Keratinocyte (primary cell): ENCODE data around the gene DRICH1. TPM values are rescaled to one million over a fixed set of nuclear protein-coding genes. Genes with fewer than 3 reads are reported as not detected.
"Not testable (repeated sequence)": the region's sequence is repeated elsewhere in the genome, so short reads cannot be mapped to it uniquely, and the experiment has no call there.

Source experiments
- DNase-seq: peaks from one replicate; pipeline ENCODE4 v3.0.0-alpha.2; 2011; ENCODE audit warnings: low read depth, missing footprints, low spot score
- FAIRE-seq: peaks from 2 replicates; lab custom pipeline; 2011; peaks lifted over from hg19 to GRCh38; lab: Jason Lieb, UNC
- H2AFZ ChIP-seq: 2 replicates; pipeline ENCODE4 v1.6.0; 2012; ENCODE audit warnings: low read length, control low read depth, inconsistent platforms; ENCODE audit not compliant: control insufficient read depth
- H3K27ac ChIP-seq: 2 replicates; pipeline ENCODE4 v1.5.1; 2011; ENCODE audit warnings: low read length; ENCODE audit not compliant: control insufficient read depth, insufficient read depth
- H3K27me3 ChIP-seq: 3 replicates; pipeline ENCODE4 v1.6.0; 2011; ENCODE audit warnings: low read length; ENCODE audit not compliant: control insufficient read depth, insufficient read depth; ENCODE audit errors: extremely low read depth
- H3K36me3 ChIP-seq, 2 experiments: 2 replicates in 1 of 2; 3 replicates in 1 of 2; pipeline ENCODE4 v1.5.1; 2011; ENCODE audit warnings: low read length in 2 of 2, mild to moderate bottlenecking in 1 of 2; ENCODE audit not compliant: control insufficient read depth in 2 of 2, insufficient read depth in 2 of 2; ENCODE audit errors: extremely low read depth in 1 of 2
- H3K4me1 ChIP-seq: 3 replicates; pipeline ENCODE4 v1.5.1; 2011; ENCODE audit warnings: low read length; ENCODE audit not compliant: control insufficient read depth, insufficient read depth; ENCODE audit errors: extremely low read depth
- H3K4me2 ChIP-seq: 3 replicates; pipeline ENCODE4 v1.6.0; 2011; ENCODE audit warnings: low read depth, low read length; ENCODE audit not compliant: control insufficient read depth, insufficient read depth; ENCODE audit errors: extremely low read depth
- H3K4me3 ChIP-seq, 3 experiments: fragments of 200-600 bp in 1 of 3; sonication (generic) in 1 of 3; 2 replicates in 2 of 3; 3 replicates in 1 of 3; pipeline ENCODE4 v1.5.1; 2011 to 2016; ENCODE audit warnings: low read length in 3 of 3, mild to moderate bottlenecking in 3 of 3, control low read depth in 2 of 3, inconsistent platforms in 1 of 3, low read depth in 1 of 3, mixed read lengths in 1 of 3, mixed run types in 1 of 3, moderate library complexity in 1 of 3; ENCODE audit not compliant: control insufficient read depth in 2 of 3, insufficient read depth in 2 of 3; ENCODE audit errors: extremely low read depth in 1 of 3
- H3K79me2 ChIP-seq: 2 replicates; pipeline ENCODE4 v1.6.0; 2012; ENCODE audit warnings: low read length; ENCODE audit not compliant: control insufficient read depth, insufficient read depth
- H3K9ac ChIP-seq: 3 replicates; pipeline ENCODE4 v1.6.0; 2011; ENCODE audit warnings: low read length; ENCODE audit not compliant: control insufficient read depth, insufficient read depth; ENCODE audit errors: extremely low read depth
- H3K9me1 ChIP-seq: 3 replicates; pipeline ENCODE4 v1.6.0; 2011; ENCODE audit warnings: low read length; ENCODE audit not compliant: control insufficient read depth, insufficient read depth; ENCODE audit errors: extremely low read depth
- H3K9me3 ChIP-seq: 2 replicates; pipeline ENCODE4 v1.5.1; 2012; ENCODE audit warnings: low read depth, low read length; ENCODE audit not compliant: control insufficient read depth
- H4K20me1 ChIP-seq: 3 replicates; pipeline ENCODE4 v1.6.0; 2011; ENCODE audit warnings: low read length; ENCODE audit not compliant: control insufficient read depth, insufficient read depth; ENCODE audit errors: extremely low read depth
- EZH2 ChIP-seq: IDR thresholded peaks from one replicate; pipeline ENCODE4 v1.6.1; 2012; ENCODE audit warnings: inconsistent platforms, mild to moderate bottlenecking, low read length, moderate library complexity
- dilution Hi-C: fragments of 300-500 bp; cut with MboI; formaldehyde crosslinking; loops from one replicate; pipeline ENCODE4 v1.7.0; 2020; ENCODE audit warnings: low sequenced_read_pairs; ENCODE audit not compliant: extremely low pct_ligation_motif_present
- polyA plus RNA-seq, 5 experiments: library from polyadenylated mRNA; depleted of rRNA in 3 of 5; stranded (reverse) in 3 of 5; stranded (forward) in 1 of 5; unstranded in 1 of 5; fragments of >200 nt; gene quantifications; 1 replicate in 1 of 5; 2 replicates in 3 of 5; 3 replicates in 1 of 5; pipeline versions ENCODE4 v1.2.1 to v1.2.3, GENCODE V29; 2011 to 2012; ENCODE audit warnings: missing spikeins in 2 of 5, low read depth in 1 of 5, low replicate concordance in 1 of 5
- TF ChIP-seq, protein P1 (sequence below), 3 experiments: IDR thresholded peaks in 1 of 3; conservative IDR thresholded peaks in 1 of 3; optimal IDR thresholded peaks in 1 of 3; 2 replicates in 2 of 3; 3 replicates in 1 of 3; pipeline versions ENCODE3 to v1.5.1; 2011; ENCODE audit warnings: low read length in 3 of 3, mild to moderate bottlenecking in 3 of 3, moderate library complexity in 2 of 3, control low read depth in 1 of 3, inconsistent platforms in 1 of 3; ENCODE audit not compliant: insufficient read depth in 2 of 3; ENCODE audit errors: extremely low read depth in 1 of 3

DRICH1 gene
- polyA plus RNA-seq, 1 donor (not counting 4 experiments of a cell fraction or from before 2014, with no cell fraction given): 0.12 TPM

DNA sequence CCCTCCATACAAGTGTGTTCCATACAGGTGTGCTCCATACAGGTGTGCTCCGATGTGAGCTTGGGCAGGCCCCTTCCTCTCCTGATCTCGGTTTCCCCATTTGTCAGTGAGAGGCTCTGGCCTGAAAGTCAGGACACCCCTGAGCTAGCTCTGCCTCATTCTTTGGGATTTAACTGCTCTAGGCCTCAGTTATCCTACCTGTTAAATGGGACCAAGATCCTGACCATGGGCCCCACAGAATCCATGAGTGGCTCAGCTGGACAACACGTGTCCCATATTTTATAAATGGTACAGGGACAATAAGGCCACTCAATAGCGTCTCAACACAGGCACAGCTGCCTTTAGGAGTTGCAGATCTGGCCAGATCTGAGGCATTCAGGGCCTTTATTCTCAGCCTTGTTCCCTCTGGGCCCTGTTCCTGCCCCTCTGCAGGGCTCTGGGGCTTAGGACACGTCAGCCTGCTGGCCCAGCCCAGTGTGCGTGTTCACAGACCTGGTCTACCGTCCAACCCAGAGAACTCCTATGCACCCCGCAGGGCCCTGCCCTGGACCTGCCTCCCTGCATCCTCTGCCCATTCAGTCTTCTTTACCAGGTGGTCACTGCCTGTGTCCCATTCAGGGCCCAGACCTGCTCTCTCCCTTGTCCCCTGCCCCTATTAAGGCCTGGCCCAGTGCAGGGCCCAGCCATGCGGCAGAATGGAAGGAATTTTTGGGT is 33.2 kb downstream of the DRICH1 start:
- no peak overlapping the region for H3K4me3 ChIP-seq
- TF ChIP-seq, protein P1, sequence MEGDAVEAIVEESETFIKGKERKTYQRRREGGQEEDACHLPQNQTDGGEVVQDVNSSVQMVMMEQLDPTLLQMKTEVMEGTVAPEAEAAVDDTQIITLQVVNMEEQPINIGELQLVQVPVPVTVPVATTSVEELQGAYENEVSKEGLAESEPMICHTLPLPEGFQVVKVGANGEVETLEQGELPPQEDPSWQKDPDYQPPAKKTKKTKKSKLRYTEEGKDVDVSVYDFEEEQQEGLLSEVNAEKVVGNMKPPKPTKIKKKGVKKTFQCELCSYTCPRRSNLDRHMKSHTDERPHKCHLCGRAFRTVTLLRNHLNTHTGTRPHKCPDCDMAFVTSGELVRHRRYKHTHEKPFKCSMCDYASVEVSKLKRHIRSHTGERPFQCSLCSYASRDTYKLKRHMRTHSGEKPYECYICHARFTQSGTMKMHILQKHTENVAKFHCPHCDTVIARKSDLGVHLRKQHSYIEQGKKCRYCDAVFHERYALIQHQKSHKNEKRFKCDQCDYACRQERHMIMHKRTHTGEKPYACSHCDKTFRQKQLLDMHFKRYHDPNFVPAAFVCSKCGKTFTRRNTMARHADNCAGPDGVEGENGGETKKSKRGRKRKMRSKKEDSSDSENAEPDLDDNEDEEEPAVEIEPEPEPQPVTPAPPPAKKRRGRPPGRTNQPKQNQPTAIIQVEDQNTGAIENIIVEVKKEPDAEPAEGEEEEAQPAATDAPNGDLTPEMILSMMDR (optimal IDR thresholded peaks at IDR 0.05 in 1 of 3, IDR thresholded peaks at IDR 0.05 in 1 of 3, conservative IDR thresholded peaks at IDR 0.05 in 1 of 3; ENCODE audit: extremely low read depth in 1 of 3, insufficient read depth in 2 of 3, low read length in 3 of 3): no peak
- no peak for TF ChIP-seq EZH2
- no peaks in the 10 kb centered on the region for H3K4me1 ChIP-seq
- no peaks in the 10 kb centered on the region for H3K79me2 ChIP-seq
- no peaks in the 10 kb centered on the region for H3K36me3 ChIP-seq
- no peak for FAIRE-seq
- no peak overlapping the region for H2AFZ ChIP-seq
- no peaks in the 10 kb centered on the region for H3K9me1 ChIP-seq
- H3K27me3 ChIP-seq: no peaks in the 10 kb centered on the region
- DNase-seq: no peak
- no peak overlapping the region for H3K4me2 ChIP-seq
- H3K27ac ChIP-seq: no peak overlapping the region
- dilution Hi-C loops: no loop called here
- no peaks in the 10 kb centered on the region for H3K9me3 ChIP-seq
- no peaks in the 10 kb centered on the region for H4K20me1 ChIP-seq
- no peak overlapping the region for H3K9ac ChIP-seq

DNA sequence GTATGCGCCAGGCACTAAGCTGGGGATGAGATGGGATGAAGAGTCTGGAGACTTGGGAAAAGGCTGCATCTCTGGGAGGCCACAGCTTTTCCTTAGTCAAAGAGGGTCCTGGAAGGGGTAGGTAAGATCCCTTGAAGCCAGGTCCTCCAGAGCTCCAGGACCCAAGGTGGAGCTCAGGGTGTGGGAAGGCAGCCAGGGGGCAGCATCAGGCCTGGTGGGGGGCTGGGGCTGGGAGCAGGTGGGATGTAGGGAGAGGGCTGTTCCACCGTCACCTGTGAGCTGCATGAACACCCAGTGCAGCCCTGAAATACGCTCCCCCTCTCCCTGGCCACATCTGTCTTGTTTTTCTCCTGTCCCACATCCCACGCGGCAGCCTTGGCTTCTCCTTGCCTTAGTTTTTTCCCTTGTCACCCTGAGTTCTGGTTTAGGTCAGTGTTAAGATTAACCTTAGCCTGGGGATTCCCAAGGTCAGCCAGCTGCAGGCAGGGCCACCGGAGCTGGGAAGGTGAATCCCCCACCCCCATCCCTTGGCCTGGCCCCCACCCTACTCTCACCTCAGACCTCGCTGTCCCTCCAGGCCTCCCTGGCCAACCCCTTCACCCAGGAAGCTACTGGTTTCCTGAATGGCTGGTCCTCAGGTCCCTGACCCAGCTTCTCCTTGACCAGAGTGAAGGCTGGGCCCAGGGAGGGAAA is 34.4 kb downstream of the DRICH1 start:
- H2AFZ ChIP-seq, H4K20me1 ChIP-seq, H3K4me3 ChIP-seq, H3K79me2 ChIP-seq, H3K9me1 ChIP-seq, H3K4me2 ChIP-seq, H3K9ac ChIP-seq, H3K9me3 ChIP-seq, DNase-seq, H3K27ac ChIP-seq, H3K36me3 ChIP-seq, H3K4me1 ChIP-seq, H3K27me3 ChIP-seq, FAIRE-seq, dilution Hi-C loops: not testable (repeated sequence)

DNA sequence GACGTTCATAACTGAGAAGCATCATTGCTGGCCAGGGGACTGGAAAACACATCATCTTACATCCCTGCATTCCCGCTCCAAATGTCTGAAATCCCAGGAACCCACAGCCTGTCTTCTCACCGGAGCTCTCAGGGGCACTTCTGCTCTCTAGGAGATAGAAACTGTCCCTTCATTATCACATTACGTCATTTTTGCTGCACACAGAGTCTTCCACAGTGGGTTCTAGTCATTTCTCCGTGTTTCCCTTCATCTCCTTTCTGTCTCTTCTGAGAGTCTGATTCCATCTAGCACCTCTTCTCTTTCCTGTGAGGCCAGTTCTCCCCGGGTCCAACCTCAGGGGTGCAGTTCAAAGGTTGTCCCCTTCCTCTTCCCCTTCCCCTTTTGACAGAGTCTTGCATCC is 36.2 kb downstream of the DRICH1 start:
- dilution Hi-C loops, H3K4me3 ChIP-seq, H3K4me2 ChIP-seq, H2AFZ ChIP-seq, H3K9me1 ChIP-seq, DNase-seq, H3K4me1 ChIP-seq, H3K79me2 ChIP-seq, H3K9ac ChIP-seq, H3K9me3 ChIP-seq, H3K36me3 ChIP-seq, H4K20me1 ChIP-seq, H3K27ac ChIP-seq, H3K27me3 ChIP-seq, FAIRE-seq: not testable (repeated sequence)
